Tibial nerve (tissue), 4 donors: ENCODE measurements around the gene C10orf67. TPM values are rescaled to one million over a fixed set of nuclear protein-coding genes. Genes with fewer than 3 reads are reported as not detected.

Source experiments
- DNase-seq, 2 donors: peaks; one replicate each; pipeline ENCODE4 v3.0.0-alpha.2; 2019; ENCODE audit warnings: low spot score in 2 of 2
- H3K27ac ChIP-seq, 4 donors: fragments of 200-600 bp; sonication (generic) in 3 of 4; one replicate each; pipeline ENCODE4 v1.5.1; 2017 to 2019; ENCODE audit warnings: mild to moderate bottlenecking in 1 of 4
- H3K27me3 ChIP-seq, 2 donors: fragments of 200-600 bp; sonication (generic) in 1 of 2; one replicate each; pipeline versions ENCODE4 v1.5.1 to v1.6.0; 2017 to 2019
- H3K36me3 ChIP-seq, 3 donors: fragments of 200-600 bp; sonication (generic); one replicate each; pipeline ENCODE4 v1.5.1; 2018 to 2019
- H3K4me1 ChIP-seq, 4 donors: fragments of 200-600 bp; sonication (generic) in 3 of 4; one replicate each; pipeline ENCODE4 v1.5.1; 2017 to 2019
- H3K4me3 ChIP-seq, 4 donors: fragments of 200-600 bp; sonication (generic) in 3 of 4; one replicate each; pipeline ENCODE4 v1.5.1; 2017 to 2019; ENCODE audit warnings: mild to moderate bottlenecking in 1 of 4, moderate library complexity in 1 of 4
- H3K9me3 ChIP-seq, 4 donors: fragments of 200-600 bp; sonication (generic) in 3 of 4; one replicate each; pipeline ENCODE4 v1.5.1; 2017 to 2019
- CTCF ChIP-seq, 5 experiments: fragments of 200-600 bp in 3 of 5; fragments of 450-650 bp in 2 of 5; sonication (generic) in 3 of 5; IDR thresholded peaks; one replicate each; pipeline ENCODE4 v1.5.1; 2016 to 2019; ENCODE audit warnings: antibody characterized with exemption in 5 of 5, mild to moderate bottlenecking in 3 of 5, moderate library complexity in 2 of 5
- EP300 ChIP-seq, 2 donors: sonication (generic); formaldehyde crosslinking; IDR thresholded peaks; one replicate each; pipeline ENCODE4 v1.6.1; 2017; ENCODE audit warnings: antibody characterized with exemption in 2 of 2, mild to moderate bottlenecking in 1 of 2
- POLR2A ChIP-seq, 2 donors: fragments of 450-650 bp; IDR thresholded peaks; one replicate each; pipeline ENCODE4 v1.6.1; 2017; ENCODE audit warnings: antibody characterized with exemption in 2 of 2, mild to moderate bottlenecking in 2 of 2, moderate library complexity in 2 of 2
- WGBS, 2 donors: methylation state at CpG; one replicate each; pipeline ENCODE4 v1.1.5; 2018; 5-methylcytosine and 5-hydroxymethylcytosine counted together
- total RNA-seq, 4 donors: library from RNA; depleted of rRNA; stranded (reverse); fragments of >200 nt; gene quantifications; one replicate each; pipeline ENCODE4 v1.1.0, GENCODE V29; 2016

C10orf67 gene
- total RNA-seq, 4 donors from 2014 or later, result 0.30 to 1.6 (median 0.64) TPM

DNA sequence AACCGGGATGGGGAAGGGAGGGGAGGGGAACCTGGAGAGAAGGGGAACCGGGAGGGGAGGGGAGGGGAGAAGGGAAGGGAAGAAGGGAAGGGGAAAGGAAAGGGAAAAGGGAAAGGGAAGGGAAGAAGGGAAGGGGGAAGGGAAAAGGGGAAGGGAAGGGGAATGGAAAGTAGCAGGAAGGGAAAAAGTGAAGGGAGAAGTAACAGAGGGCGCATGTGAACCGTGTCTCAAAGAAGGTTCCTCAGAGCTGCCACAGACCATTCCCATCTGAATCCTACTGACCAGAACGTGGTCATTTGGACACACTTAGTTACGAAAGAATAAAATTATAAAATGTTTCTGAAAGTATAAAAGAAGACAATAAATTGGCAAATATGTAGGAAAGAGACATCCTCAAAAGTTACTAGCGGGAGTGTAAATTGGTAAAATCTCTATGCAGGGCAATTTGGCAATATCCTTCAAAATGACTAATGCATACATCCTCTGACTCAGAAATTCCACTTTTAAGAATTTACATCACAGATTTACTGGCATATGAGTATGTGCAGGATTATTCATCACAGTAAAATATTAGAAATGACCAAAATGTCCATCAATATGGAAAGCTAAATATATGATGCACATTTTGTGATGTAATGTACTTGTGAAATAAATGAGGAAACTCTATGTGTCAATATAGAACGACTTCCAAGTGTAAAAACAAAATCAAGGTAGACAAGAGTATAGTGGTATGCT is 12.9 kb downstream of the C10orf67 start:
- no peak for DNase-seq
- WGBS, 2 donors, result 80 to 86% methylated on average over 7 to 8 of the region's 8 CpGs
- H3K27me3 ChIP-seq, result no peaks in the 10 kb centered on the region
- H3K27ac ChIP-seq, result no peak overlapping the region
- peaks cover 0 to 23% (median 0%) of the 10 kb centered on the region in 4 donors for H3K9me3 ChIP-seq
- H3K4me1 ChIP-seq, result no peaks in the 10 kb centered on the region
- TF ChIP-seq EP300 (IDR thresholded peaks at IDR 0.05) (no peak), CTCF (IDR thresholded peaks at IDR 0.05) (no peak), POLR2A (IDR thresholded peaks at IDR 0.05) (no peak)
- H3K36me3 ChIP-seq, result no peaks in the 10 kb centered on the region
- H3K4me3 ChIP-seq, result no peak overlapping the region

GRCh38 chr10:23330948-23331347 is 13.6 kb downstream of the C10orf67 start:
- no peak overlapping the region for H3K27ac ChIP-seq
- DNase-seq, result no peak
- WGBS, 2 donors, result 81 to 85% methylated on average over 6 to 7 of the region's 7 CpGs
- H3K36me3 ChIP-seq, result no peaks in the 10 kb centered on the region
- H3K4me1 ChIP-seq, result no peaks in the 10 kb centered on the region
- H3K4me3 ChIP-seq, result no peak overlapping the region
- H3K9me3 ChIP-seq, result peaks cover 0 to 23% (median 0%) of the 10 kb centered on the region in 4 donors
- H3K27me3 ChIP-seq, result no peaks in the 10 kb centered on the region
- TF ChIP-seq EP300 (IDR thresholded peaks at IDR 0.05) (no peak), POLR2A (IDR thresholded peaks at IDR 0.05) (no peak), CTCF (IDR thresholded peaks at IDR 0.05) (no peak)

DNA sequence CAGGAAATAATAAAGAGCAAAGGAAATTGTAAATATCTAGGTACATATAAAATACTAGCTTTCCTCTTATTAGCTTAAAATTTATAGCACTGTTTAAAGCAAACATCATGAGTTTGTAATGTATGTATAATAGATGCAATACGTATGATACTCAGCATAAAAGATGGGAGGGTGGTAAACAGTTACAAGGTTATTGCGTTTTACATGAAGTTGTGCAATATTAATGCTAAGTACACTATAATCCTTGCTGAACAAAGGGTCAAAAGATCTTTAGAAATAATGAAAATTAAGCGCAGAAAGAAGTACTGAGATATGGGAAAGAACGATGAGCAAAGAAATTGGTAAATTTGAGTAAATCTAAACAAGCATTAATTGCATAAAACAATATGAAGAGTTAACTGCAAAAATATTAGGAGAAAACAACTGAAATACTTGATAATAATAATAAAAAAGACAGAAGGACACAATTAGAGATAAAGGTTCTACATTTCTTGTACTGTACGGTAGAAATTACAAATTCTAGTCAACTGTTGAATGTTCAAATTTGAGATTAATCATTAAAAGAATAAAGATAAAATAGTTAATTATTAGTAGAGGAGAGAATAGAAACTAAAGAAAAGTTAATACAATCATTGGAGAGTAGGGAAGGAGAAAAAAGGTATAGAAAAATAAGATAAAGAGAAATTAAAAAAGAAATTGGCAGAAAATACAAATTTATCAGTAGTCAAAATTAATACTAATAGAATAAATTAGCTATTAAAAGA is 17.9 kb downstream of the C10orf67 start:
- Histone ChIP-seq H3K4me3 (no peak overlapping the region), H3K4me1 (no peaks in the 10 kb centered on the region), H3K27me3 (no peaks in the 10 kb centered on the region), H3K36me3 (no peaks in the 10 kb centered on the region), H3K9me3 (peaks cover 0 to 23% (median 0%) of the 10 kb centered on the region in 4 donors), H3K27ac (no peak overlapping the region)
- DNase-seq, result no peak
- TF ChIP-seq EP300 (IDR thresholded peaks at IDR 0.05) (no peak), POLR2A (IDR thresholded peaks at IDR 0.05) (no peak), CTCF (IDR thresholded peaks at IDR 0.05) (no peak)
- 90 to 95% methylated on average over 5 of the region's 5 CpGs for WGBS, 2 donors

DNA sequence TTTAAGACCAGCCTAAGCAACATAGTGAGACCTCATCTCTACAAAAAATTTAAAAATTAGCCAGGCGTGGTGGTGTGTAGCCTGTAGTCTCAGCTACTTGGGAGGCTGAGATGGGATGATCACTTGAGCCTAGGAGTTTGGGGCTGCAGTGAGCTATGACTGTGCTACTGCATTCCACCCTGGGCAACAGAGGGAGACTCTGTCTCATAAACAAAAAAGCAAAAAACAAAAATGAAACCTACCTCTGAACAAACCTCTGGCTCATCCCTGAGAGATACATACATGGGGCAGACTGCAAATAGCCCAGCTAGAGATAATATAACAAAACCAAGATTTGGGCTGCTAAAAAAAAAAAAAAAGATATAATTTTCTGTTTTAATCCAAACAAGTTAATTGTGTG is 19.5 kb downstream of the C10orf67 start:
- H3K36me3 ChIP-seq, result no peaks in the 10 kb centered on the region
- no peaks in the 10 kb centered on the region for H3K27me3 ChIP-seq
- no peak for TF ChIP-seq EP300 (IDR thresholded peaks at IDR 0.05)
- TF ChIP-seq CTCF (IDR thresholded peaks at IDR 0.05), result no peak
- no peak for TF ChIP-seq POLR2A (IDR thresholded peaks at IDR 0.05)
- DNase-seq, result no peak
- 72 to 81% methylated on average over 1 of the region's 1 CpG for WGBS, 2 donors
- no peaks in the 10 kb centered on the region for H3K4me1 ChIP-seq
- no peak overlapping the region for H3K4me3 ChIP-seq
- H3K27ac ChIP-seq, result no peak overlapping the region
- H3K9me3 ChIP-seq, result peaks cover 0 to 13% (median 0%) of the 10 kb centered on the region in 4 donors

DNA sequence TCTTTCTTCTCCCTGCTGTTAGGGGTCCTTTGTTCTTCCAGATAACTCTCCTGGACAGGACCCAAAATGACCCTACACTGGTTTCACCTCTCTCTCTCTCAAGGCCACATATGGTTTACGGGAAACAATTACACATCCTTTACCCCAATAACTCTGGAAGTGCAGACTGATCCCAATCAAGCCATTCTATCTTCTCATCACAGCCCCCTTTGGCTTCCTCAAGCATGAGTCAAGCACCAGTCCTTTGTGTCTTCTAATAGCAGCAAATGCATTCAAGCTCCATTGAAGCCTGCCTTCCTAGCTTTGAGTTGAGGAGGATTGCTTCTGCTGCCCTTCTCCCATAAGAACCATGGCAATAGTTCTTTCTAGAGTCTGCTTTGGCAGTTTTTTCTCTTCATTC is 20.2 kb downstream of the C10orf67 start:
- H3K27me3 ChIP-seq, result no peaks in the 10 kb centered on the region
- no peaks in the 10 kb centered on the region for H3K36me3 ChIP-seq
- no peak for DNase-seq
- TF ChIP-seq EP300 (IDR thresholded peaks at IDR 0.05) (no peak), POLR2A (IDR thresholded peaks at IDR 0.05) (no peak), CTCF (IDR thresholded peaks at IDR 0.05) (no peak)
- peaks cover 0 to 8% (median 0%) of the 10 kb centered on the region in 4 donors for H3K9me3 ChIP-seq
- no peak overlapping the region for H3K4me3 ChIP-seq
- 89 to 91% methylated on average over 1 of the region's 1 CpG for WGBS, 2 donors
- no peak overlapping the region for H3K27ac ChIP-seq
- no peaks in the 10 kb centered on the region for H3K4me1 ChIP-seq
